Gastroesophageal sphincter (tissue), 4 donors: ENCODE measurements around the gene MESP2. TPM values are rescaled to one million over a fixed set of nuclear protein-coding genes. Genes with fewer than 3 reads are reported as not detected.

Experiments used
- ATAC-seq: fragments of 150-250 bp; one replicate; pipeline ENCODE4 v1.9.1; 2016; ENCODE audit warnings: mild to moderate bottlenecking, moderate library complexity
- H3K27ac ChIP-seq, 4 donors: fragments of 200-600 bp; sonication (generic) in 3 of 4; 1 replicate in 3 of 4; 2 replicates in 1 of 4; pipeline ENCODE4 v1.5.1; 2016 to 2019
- H3K27me3 ChIP-seq: fragments of 200-600 bp; sonication (generic); one replicate; pipeline ENCODE4 v1.5.1; 2019
- H3K36me3 ChIP-seq, 2 donors: fragments of 200-600 bp; sonication (generic); one replicate each; pipeline ENCODE4 v1.5.1; 2019; ENCODE audit warnings: control low read depth in 1 of 2
- H3K4me1 ChIP-seq, 3 donors: fragments of 200-600 bp; sonication (generic); 1 replicate in 2 of 3; 2 replicates in 1 of 3; pipeline ENCODE4 v1.5.1; 2016 to 2019; ENCODE audit warnings: control low read depth in 2 of 3
- H3K4me3 ChIP-seq, 2 donors: fragments of 200-600 bp; sonication (generic); one replicate each; pipeline ENCODE4 v1.5.1; 2019; ENCODE audit warnings: mild to moderate bottlenecking in 1 of 2, moderate library complexity in 1 of 2
- H3K9me3 ChIP-seq, 3 donors: fragments of 200-600 bp; sonication (generic); one replicate each; pipeline ENCODE4 v1.5.1; 2017 to 2019; ENCODE audit warnings: control low read depth in 2 of 3
- CTCF ChIP-seq, 4 experiments: fragments of 200-600 bp in 2 of 4; fragments of 450-650 bp in 2 of 4; sonication (generic) in 1 of 4; IDR thresholded peaks; one replicate each; pipeline ENCODE4 v1.5.1; 2017 to 2019; ENCODE audit warnings: antibody characterized with exemption in 4 of 4, mild to moderate bottlenecking in 2 of 4, moderate library complexity in 2 of 4
- EP300 ChIP-seq: sonication (generic); formaldehyde crosslinking; IDR thresholded peaks from one replicate; pipeline ENCODE4 v1.6.1; 2017; ENCODE audit warnings: antibody characterized with exemption, mild to moderate bottlenecking
- POLR2A ChIP-seq, 2 donors: fragments of 450-650 bp; IDR thresholded peaks; one replicate each; pipeline ENCODE4 v1.6.1; 2017; ENCODE audit warnings: antibody characterized with exemption in 2 of 2, mild to moderate bottlenecking in 2 of 2, moderate library complexity in 1 of 2
- POLR2AphosphoS5 ChIP-seq: sonication (generic); formaldehyde crosslinking; IDR thresholded peaks from one replicate; pipeline ENCODE4 v1.6.1; 2017; ENCODE audit warnings: antibody characterized with exemption
- WGBS, 2 donors: methylation state at CpG; one replicate each; pipeline ENCODE4 v1.1.5; 2018; ENCODE audit warnings: low coverage in 1 of 2; 5-methylcytosine and 5-hydroxymethylcytosine counted together
- total RNA-seq, 4 donors: library from RNA; depleted of rRNA; stranded (reverse); fragments of >200 nt; gene quantifications; one replicate each; pipeline ENCODE4 v1.1.0, GENCODE V29; 2016

The MESP2 gene
- total RNA-seq, 4 donors from 2014 or later, result not detected

GRCh38 chr15:89760303-89761008 lies 15.7 kb upstream of the MESP2 start:
- Histone ChIP-seq H3K4me1 (peaks cover 0 to 12% (median 2%) of the 10 kb centered on the region in 3 donors), H3K36me3 (no peaks in the 10 kb centered on the region), H3K9me3 (no peaks in the 10 kb centered on the region), H3K27me3 (peaks cover 6% of the 10 kb centered on the region), H3K4me3 (no peak overlapping the region), H3K27ac (no peak overlapping the region)
- TF ChIP-seq EP300, result no peak
- TF ChIP-seq POLR2AphosphoS5, result no peak
- TF ChIP-seq CTCF (IDR thresholded peaks at IDR 0.05), result peak in 3 of 4 experiments; percentile 89 to 95 (median 90)
- TF ChIP-seq POLR2A (IDR thresholded peaks at IDR 0.05), result no peak
- WGBS, 2 donors, result 27 to 48% methylated on average over 5 to 7 of the region's 16 CpGs
- ATAC-seq, result peak; percentile 84

- peaks cover 6% of the 10 kb centered on the region for H3K27me3 ChIP-seq
- 10 to 62% methylated on average over 2 to 3 of the region's 18 CpGs for WGBS, 2 donors
- no peak for ATAC-seq
- H3K9me3 ChIP-seq, result no peaks in the 10 kb centered on the region
- H3K27ac ChIP-seq, result no peak overlapping the region
- H3K4me3 ChIP-seq, result no peak overlapping the region
- TF ChIP-seq EP300 (no peak), CTCF (IDR thresholded peaks at IDR 0.05) (no peak), POLR2A (IDR thresholded peaks at IDR 0.05) (no peak), POLR2AphosphoS5 (no peak)
- H3K36me3 ChIP-seq, result no peaks in the 10 kb centered on the region
- peaks cover 0 to 12% (median 2%) of the 10 kb centered on the region in 3 donors for H3K4me1 ChIP-seq
These were observed 14.9 kb upstream of the MESP2 start for GRCh38 chr15:89761009-89761831.

GRCh38 chr15:89761929-89762328 lies 14.2 kb upstream of the MESP2 start:
- no peaks in the 10 kb centered on the region for H3K36me3 ChIP-seq
- no peak overlapping the region for H3K4me3 ChIP-seq
- 89% methylated on average over 5 of the region's 5 CpGs; no CpG with 5 or more reads in 1 of the 2 donors for WGBS, 2 donors
- H3K9me3 ChIP-seq, result no peaks in the 10 kb centered on the region
- H3K27me3 ChIP-seq, result peaks cover 6% of the 10 kb centered on the region
- no peak overlapping the region for H3K27ac ChIP-seq
- TF ChIP-seq POLR2AphosphoS5 (no peak), EP300 (no peak), CTCF (IDR thresholded peaks at IDR 0.05) (no peak), POLR2A (IDR thresholded peaks at IDR 0.05) (no peak)
- H3K4me1 ChIP-seq, result peaks cover 0 to 12% (median 2%) of the 10 kb centered on the region in 3 donors
- ATAC-seq, result no peak

- no peak overlapping the region for H3K27ac ChIP-seq
- no peak for ATAC-seq
- H3K9me3 ChIP-seq, result no peaks in the 10 kb centered on the region
- no peak for TF ChIP-seq EP300
- TF ChIP-seq POLR2AphosphoS5, result no peak
- no peak for TF ChIP-seq POLR2A (IDR thresholded peaks at IDR 0.05)
- no peak for TF ChIP-seq CTCF (IDR thresholded peaks at IDR 0.05)
- no peaks in the 10 kb centered on the region for H3K36me3 ChIP-seq
- no peaks in the 10 kb centered on the region for H3K27me3 ChIP-seq
- H3K4me3 ChIP-seq, result no peak overlapping the region
- 0 to 33% methylated on average over 1 of the region's 1 CpG for WGBS, 2 donors
- peaks cover 0 to 6% (median 0%) of the 10 kb centered on the region in 3 donors for H3K4me1 ChIP-seq
These were observed 10.4 kb upstream of the MESP2 start for GRCh38 chr15:89765694-89766093.
